GM21576 (cell line): ENCODE data around the gene KRT40.

Experiments
- ATAC-seq: cut with Tn5 transposase; IDR thresholded peaks from one replicate; pipeline ENCODE4 v1.9.1; 2021; ENCODE audit warnings: mild to moderate bottlenecking, moderate library complexity; ENCODE audit not compliant: unreplicated experiment

Gene KRT40

GRCh38 chr17:40953881-40954280 lies 30.2 kb downstream of the KRT40 start:
- ATAC-seq = no peak

- no peak for ATAC-seq
These were observed 31.5 kb downstream of the KRT40 start for GRCh38 chr17:40952661-40953060.

GRCh38 chr17:40952154-40952553 lies 32.0 kb downstream of the KRT40 start:
- ATAC-seq = no peak

GRCh38 chr17:40951011-40951622 lies 33.0 kb downstream of the KRT40 start:
- ATAC-seq = no peak

GRCh38 chr17:40950176-40950575 lies 34.0 kb downstream of the KRT40 start:
- no peak for ATAC-seq

- no peak for ATAC-seq
These were observed 34.7 kb downstream of the KRT40 start for GRCh38 chr17:40949418-40949817.

GRCh38 chr17:40947929-40948328 lies 36.2 kb downstream of the KRT40 start:
- no peak for ATAC-seq

- no peak for ATAC-seq
These were observed 38.7 kb downstream of the KRT40 start for GRCh38 chr17:40945414-40945813.

GRCh38 chr17:40944531-40944930 lies 39.6 kb downstream of the KRT40 start:
- no peak for ATAC-seq

- no peak for ATAC-seq
These were observed 41.6 kb downstream of the KRT40 start for GRCh38 chr17:40942553-40942952.

- no peak for ATAC-seq
These were observed 43.9 kb downstream of the KRT40 start for GRCh38 chr17:40940266-40940665.

- ATAC-seq = no peak
These were observed 45.1 kb downstream of the KRT40 start for GRCh38 chr17:40938981-40939380.

GRCh38 chr17:40937384-40937819 lies 46.7 kb downstream of the KRT40 start, which contains the start of gene KRT23:
TSS of gene KRT23 (minus strand) at chr17:40937646. CDS start at chr17:40936603, 1,043 bp downstream.
- ATAC-seq = no peak

- no peak for ATAC-seq
These were observed 47.1 kb downstream of the KRT40 start for GRCh38 chr17:40936976-40937375.

GRCh38 chr17:40936437-40936971 lies 47.6 kb downstream of the KRT40 start:
- ATAC-seq = no peak

GRCh38 chr17:40935624-40936023 lies 48.5 kb downstream of the KRT40 start:
- no peak for ATAC-seq

GRCh38 chr17:40932608-40933007 lies 51.5 kb downstream of the KRT40 start:
- no peak for ATAC-seq

- ATAC-seq = no peak
These were observed 52.8 kb downstream of the KRT40 start for GRCh38 chr17:40931311-40931710.
